Neural progenitor cell (in vitro differentiated cells): ENCODE measurements around the gene ABLIM2. TPM values are rescaled to one million over a fixed set of nuclear protein-coding genes. Genes with fewer than 3 reads are reported as not detected.
A peak's percentile ranks its signal among the peaks of the same experiment; 100 is the strongest.

ENCODE experiments used
- DNase-seq: peaks from one replicate; pipeline ENCODE4 v3.0.0-alpha.2; 2016; ENCODE audit warnings: low spot score
- H2AFZ ChIP-seq: fragments of 200-600 bp; sonication (generic); replicated peaks from 2 replicates; pipeline ENCODE4 v1.6.1; 2016; ENCODE audit warnings: antibody characterized with exemption
- H3F3A ChIP-seq: fragments of 200-600 bp; sonication (generic); 2 replicates; pipeline ENCODE4 v1.6.1; 2016; ENCODE audit warnings: antibody characterized with exemption, low read depth
- H3K27ac ChIP-seq: fragments of 200-600 bp; sonication (generic); 2 replicates; pipeline ENCODE4 v1.5.1; 2016; ENCODE audit warnings: mild to moderate bottlenecking
- H3K27me3 ChIP-seq: fragments of 200-600 bp; sonication (generic); 2 replicates; pipeline ENCODE4 v1.6.1; 2016; ENCODE audit warnings: mild to moderate bottlenecking, moderate library complexity
- H3K36me3 ChIP-seq: fragments of 200-600 bp; sonication (generic); 2 replicates; pipeline ENCODE4 v1.5.1; 2016
- H3K4me1 ChIP-seq: fragments of 200-600 bp; sonication (generic); 2 replicates; pipeline ENCODE4 v1.6.1; 2016; ENCODE audit warnings: mixed run types
- H3K4me2 ChIP-seq: fragments of 200-600 bp; sonication (generic); 2 replicates; pipeline ENCODE4 v1.6.1; 2016
- H3K4me3 ChIP-seq: fragments of 200-600 bp; sonication (generic); 2 replicates; pipeline ENCODE4 v1.5.1; 2016
- H3K79me2 ChIP-seq: fragments of 200-600 bp; sonication (generic); 2 replicates; pipeline ENCODE4 v1.6.1; 2016; ENCODE audit warnings: low read depth
- H3K9ac ChIP-seq: fragments of 200-600 bp; sonication (generic); 2 replicates; pipeline ENCODE4 v1.6.1; 2016
- H3K9me3 ChIP-seq: fragments of 200-600 bp; sonication (generic); 2 replicates; pipeline ENCODE4 v1.5.1; 2016; ENCODE audit warnings: low read depth
- H4K20me1 ChIP-seq: fragments of 200-600 bp; sonication (generic); 2 replicates; pipeline ENCODE4 v1.6.1; 2016; ENCODE audit warnings: low read depth
- H3K27ac Mint-ChIP-seq: 3 replicates; pipeline ENCODE4 v1.8.0; 2021; ENCODE audit warnings: mixed read lengths
- H3K27me3 Mint-ChIP-seq: 2 replicates; pipeline ENCODE4 v1.8.0; 2022; ENCODE audit warnings: low read depth, mild to moderate bottlenecking, inconsistent platforms, moderate library complexity, mixed read lengths; ENCODE audit not compliant: insufficient read depth
- H3K36me3 Mint-ChIP-seq: 3 replicates; pipeline ENCODE4 v1.8.0; 2021; ENCODE audit warnings: mixed read lengths
- H3K4me1 Mint-ChIP-seq: 3 replicates; pipeline ENCODE4 v1.8.0; 2021; ENCODE audit warnings: mixed read lengths
- H3K4me3 Mint-ChIP-seq: 3 replicates; pipeline ENCODE4 v1.8.0; 2021; ENCODE audit warnings: mild to moderate bottlenecking, moderate library complexity, mixed read lengths
- H3K9me3 Mint-ChIP-seq: 3 replicates; pipeline ENCODE4 v1.8.0; 2020; ENCODE audit warnings: mixed read lengths
- CTCF ChIP-seq: fragments of 200-600 bp; sonication (generic); IDR thresholded peaks from 2 replicates; pipeline ENCODE4 v1.5.1; 2017; ENCODE audit warnings: antibody characterized with exemption, mild to moderate bottlenecking
- EZH2 ChIP-seq: fragments of 200-600 bp; sonication (generic); IDR thresholded peaks from 2 replicates; pipeline ENCODE4 v1.6.1; 2017; ENCODE audit warnings: antibody characterized with exemption, mild to moderate bottlenecking, moderate library complexity
- EZH2phosphoT487 ChIP-seq: fragments of 200-600 bp; sonication (generic); IDR thresholded peaks from 2 replicates; pipeline ENCODE4 v1.6.1; 2017; ENCODE audit warnings: antibody characterized with exemption
- total RNA-seq: library from RNA; depleted of rRNA; stranded (reverse); fragments of >200 nt; gene quantifications from 2 replicates; pipeline ENCODE4 v1.2.3, GENCODE V29; 2015; ENCODE audit warnings: low replicate concordance

The ABLIM2 gene
- total RNA-seq, 1 donor from 2014 or later, result 0.24 TPM

GRCh38 chr4:8188085-8188484 is 29.5 kb upstream of the ABLIM2 start:
- Mint-ChIP-seq H3K4me3 (no peak overlapping the region), H3K9me3 (no peaks in the 10 kb centered on the region), H3K36me3 (no peaks in the 10 kb centered on the region), H3K27ac (peak overlapping the region; percentile 69), H3K4me1 (peaks cover 25% of the 10 kb centered on the region), H3K27me3 (peaks cover 7% of the 10 kb centered on the region)
- Histone ChIP-seq H2AFZ (no peak overlapping the region), H3K4me1 (no peaks in the 10 kb centered on the region), H3K9me3 (no peaks in the 10 kb centered on the region), H3K27ac (no peak overlapping the region), H3K9ac (no peak overlapping the region), H3K4me3 (no peak overlapping the region), H3K27me3 (no peaks in the 10 kb centered on the region), H3K4me2 (no peak overlapping the region), H3K36me3 (no peaks in the 10 kb centered on the region), H4K20me1 (no peaks in the 10 kb centered on the region), H3K79me2 (no peaks in the 10 kb centered on the region), H3F3A (peaks cover 2% of the 10 kb centered on the region)
- no peak for DNase-seq
- no peak for TF ChIP-seq CTCF
- no peak for TF ChIP-seq EZH2
- TF ChIP-seq EZH2phosphoT487, result no peak

- Histone ChIP-seq H3K9me3 (no peaks in the 10 kb centered on the region), H3K27ac (no peak overlapping the region), H3K4me3 (no peak overlapping the region), H3K79me2 (no peaks in the 10 kb centered on the region), H4K20me1 (no peaks in the 10 kb centered on the region), H3F3A (peaks cover under 1% of the 10 kb centered on the region), H3K4me1 (no peaks in the 10 kb centered on the region), H3K36me3 (no peaks in the 10 kb centered on the region), H3K27me3 (no peaks in the 10 kb centered on the region), H3K4me2 (no peak overlapping the region), H2AFZ (no peak overlapping the region), H3K9ac (no peak overlapping the region)
- Mint-ChIP-seq H3K36me3 (no peaks in the 10 kb centered on the region), H3K27ac (peak overlapping the region; percentile 9), H3K9me3 (peaks cover under 1% of the 10 kb centered on the region), H3K27me3 (peaks cover 9% of the 10 kb centered on the region), H3K4me3 (no peak overlapping the region), H3K4me1 (peaks cover 18% of the 10 kb centered on the region)
- TF ChIP-seq EZH2phosphoT487 (no peak), EZH2 (no peak), CTCF (no peak)
- DNase-seq, result no peak
Measured at GRCh38 chr4:8185930-8186329, 27.3 kb upstream of the ABLIM2 start.

GRCh38 chr4:8185295-8185694 is 26.7 kb upstream of the ABLIM2 start:
- H3K4me2 ChIP-seq, result no peak overlapping the region
- H3K36me3 ChIP-seq, result no peaks in the 10 kb centered on the region
- H3K36me3 Mint-ChIP-seq, result no peaks in the 10 kb centered on the region
- no peak overlapping the region for H3K27ac ChIP-seq
- H3K4me1 ChIP-seq, result no peaks in the 10 kb centered on the region
- H3K79me2 ChIP-seq, result no peaks in the 10 kb centered on the region
- H3K9ac ChIP-seq, result no peak overlapping the region
- H3K27me3 ChIP-seq, result no peaks in the 10 kb centered on the region
- no peaks in the 10 kb centered on the region for H3K9me3 ChIP-seq
- no peaks in the 10 kb centered on the region for H4K20me1 ChIP-seq
- H3K27ac Mint-ChIP-seq, result no peak overlapping the region
- no peak overlapping the region for H3K4me3 ChIP-seq
- peaks cover 12% of the 10 kb centered on the region for H3K27me3 Mint-ChIP-seq
- H3F3A ChIP-seq, result peaks cover 6% of the 10 kb centered on the region
- H3K9me3 Mint-ChIP-seq, result peaks cover 3% of the 10 kb centered on the region
- H3K4me1 Mint-ChIP-seq, result peaks cover 18% of the 10 kb centered on the region
- no peak overlapping the region for H2AFZ ChIP-seq
- no peak overlapping the region for H3K4me3 Mint-ChIP-seq
- TF ChIP-seq EZH2 (no peak), CTCF (no peak), EZH2phosphoT487 (no peak)
- no peak for DNase-seq
